GM12875 (cell line): ENCODE data around the gene AMY2B.
A peak's percentile ranks its signal among the peaks of the same experiment; 100 is the strongest.
"Not testable (repeated sequence)": the region's sequence is repeated elsewhere in the genome, so short reads cannot be mapped to it uniquely, and the experiment has no call there.

Experiments
- H3K4me3 ChIP-seq: one replicate; pipeline ENCODE4 v1.5.1; 2011; ENCODE audit warnings: low read depth, low read length, control low read depth
- CTCF ChIP-seq: IDR thresholded peaks from 2 replicates; pipeline ENCODE4 v1.5.1; 2011; ENCODE audit warnings: low read depth, mild to moderate bottlenecking, control low read depth, inconsistent platforms, low read length, moderate library complexity, borderline replicate concordance; ENCODE audit not compliant: insufficient read depth

Gene AMY2B

GRCh38 chr1:103571289-103571688 lies at the start of gene AMY2B:
AMY2B (plus strand) TSS chr1:103571589; CDS start chr1:103571603, 14 bp downstream.
- not testable (repeated sequence) for H3K4me3 ChIP-seq

GRCh38 chr1:103523346-103523745 lies 48.0 kb upstream of the AMY2B start:
- TF ChIP-seq CTCF, result no peak
- H3K4me3 ChIP-seq, result no peak overlapping the region

- no peak for TF ChIP-seq CTCF
- H3K4me3 ChIP-seq, result peak overlapping the region; percentile 17
Observed at GRCh38 chr1:103525114-103525606, 46.2 kb upstream of the AMY2B start.

GRCh38 chr1:103525607-103526507 lies 45.5 kb upstream of the AMY2B start, which contains the start of gene RNPC3:
RNPC3 (plus strand) TSS chr1:103525699; CDS start chr1:103526071, 372 bp downstream.
- TF ChIP-seq CTCF, result no peak
- peak within 1 kb of the TSS; percentile 62 for H3K4me3 ChIP-seq

GRCh38 chr1:103527331-103527730 lies 44.1 kb upstream of the AMY2B start:
- no peak for TF ChIP-seq CTCF
- no peak overlapping the region for H3K4me3 ChIP-seq

- TF ChIP-seq CTCF, result no peak
- no peak overlapping the region for H3K4me3 ChIP-seq
Observed at GRCh38 chr1:103529746-103530145, 41.6 kb upstream of the AMY2B start.

- no peak for TF ChIP-seq CTCF
Observed at GRCh38 chr1:103538226-103538625, 33.2 kb upstream of the AMY2B start.

More at GRCh38 chr1:103538226-103538625, 33.2 kb upstream of the AMY2B start:
- H3K4me3 ChIP-seq, result no peak overlapping the region
